Adrenal gland (tissue), 12 donors: ENCODE data around the gene HBZ. TPM values are rescaled to one million over a fixed set of nuclear protein-coding genes. Genes with fewer than 3 reads are reported as not detected.
"Not testable (repeated sequence)": the region's sequence is repeated elsewhere in the genome, so short reads cannot be mapped to it uniquely, and the experiment has no call there.

Experiments
- DNase-seq, 7 donors: peaks; one replicate each; pipeline ENCODE4 v3.0.0-alpha.2; 2019 to 2020
- H3K27ac ChIP-seq, 5 donors: fragments of 200-600 bp; sonication (generic) in 4 of 5; 1 replicate in 3 of 5; 2 replicates in 2 of 5; pipeline versions ENCODE4 v1.5.1 to v1.8.0; 2016 to 2020; ENCODE audit warnings: mild to moderate bottlenecking in 1 of 5
- H3K27me3 ChIP-seq: fragments of 200-600 bp; 2 replicates; pipeline ENCODE4 v1.8.0; 2021
- H3K36me3 ChIP-seq, 2 donors: fragments of 200-600 bp; replicated peaks in 1 of 2; 1 replicate in 1 of 2; 2 replicates in 1 of 2; pipeline versions ENCODE4 v1.5.1 to v1.8.0; 2018 to 2022
- H3K4me1 ChIP-seq, 2 donors: fragments of 200-600 bp; replicated peaks in 1 of 2; 1 replicate in 1 of 2; 2 replicates in 1 of 2; pipeline versions ENCODE4 v1.5.1 to v1.8.0; 2018 to 2021
- H3K4me3 ChIP-seq, 4 donors: fragments of 200-600 bp; sonication (generic) in 3 of 4; one replicate each; pipeline ENCODE4 v1.5.1; 2016 to 2018
- H3K9me3 ChIP-seq, 3 donors: fragments of 200-600 bp; sonication (generic) in 1 of 3; replicated peaks in 1 of 3; 1 replicate in 2 of 3; 2 replicates in 1 of 3; pipeline versions ENCODE4 v1.5.1 to v1.8.0; 2016 to 2021
- CTCF ChIP-seq, 6 experiments: fragments of 450-650 bp in 4 of 6; fragments of 200-600 bp in 2 of 6; sonication (generic) in 1 of 6; IDR thresholded peaks; 1 replicate in 5 of 6; 2 replicates in 1 of 6; pipeline versions ENCODE4 v1.5.1 to v1.8.0; 2016 to 2021; ENCODE audit warnings: antibody characterized with exemption in 6 of 6, mild to moderate bottlenecking in 2 of 6, moderate library complexity in 1 of 6
- POLR2A ChIP-seq, 2 donors: fragments of 450-650 bp; IDR thresholded peaks; one replicate each; pipeline ENCODE4 v1.6.1; 2017; ENCODE audit warnings: antibody characterized with exemption in 2 of 2, mild to moderate bottlenecking in 2 of 2, moderate library complexity in 1 of 2
- WGBS, 4 donors: extraction: QIAGEN DNeasy Blood & Tissue Kit in 2 of 4; methylation state at CpG; one replicate each; pipeline versions ENCODE4 v1.1.5 to v1.1.7; 2013 to 2017; 5-methylcytosine and 5-hydroxymethylcytosine counted together
- intact Hi-C, 2 donors: fragments of 100-400 bp; cut with DNase I; formaldehyde crosslinking; loops; one replicate each; pipeline versions ENCODE4 v1.14.1 to v1.15.0; 2022 to 2023
- polyA plus RNA-seq, 3 donors: library from polyadenylated mRNA; stranded (reverse); fragments of 200-250 nt in 2 of 3; fragments of 350-450 nt in 1 of 3; fragmentation: Illumina TruSeq in 1 of 3; extraction: RNeasy Lipid Tissue Mini Kit (QIAGEN cat#74804) in 1 of 3; gene quantifications; one replicate each; pipeline ENCODE4 v1.2.3, GENCODE V29; 2013 to 2014
- small RNA-seq, 2 donors: library from RNA; depleted of rRNA; stranded (forward); fragments of <200 nt; gene quantifications; one replicate each; pipeline ENCODE3, GENCODE V24; 2016
- total RNA-seq, 9 donors: library from RNA; depleted of rRNA in 4 of 9; stranded (reverse); fragments of >200 nt in 4 of 9; fragments of 120-200 nt in 1 of 9; fragmentation: NEBNext Ultra II Directional in 1 of 9; extraction: Animal tissue kit (Norgen Biotek cat#: 25700) in 1 of 9; gene quantifications; one replicate each; pipeline versions ENCODE4 v1.1.0 to v1.2.4, GENCODE V29; 2013 to 2023
- donor health status: healthy with polysubstance abuse.
- donor health status: Bipolar disorder and iron deficiency.
- donor health status: DM: yes; HTN: yes; CAD: no.
- donor health status: DM: no; HTN: no; CAD: no.
- donor health status: DM: no; HTN: no; CAD: no.
- donor health status: DM: yes; HTN: yes; CAD: no.

The HBZ gene
- total and polyA plus RNA-seq, 12 donors = 0.61 to 1.3 (median 1.3) TPM; not detected in 9

- Histone ChIP-seq H3K27ac (peak overlapping the region in 1 of 5 donors; percentile 43), H3K4me1 (no peaks in the 10 kb centered on the region), H3K4me3 (no peak overlapping the region), H3K9me3 (no peaks in the 10 kb centered on the region), H3K36me3 (peaks cover 0 to 81% of the 10 kb centered on the region in 2 donors), H3K27me3 (no peaks in the 10 kb centered on the region)
- intact Hi-C loops = no loop called here
- DNase-seq = peak in 1 of 7 donors; percentile 34
- no peak for TF ChIP-seq CTCF (IDR thresholded peaks at IDR 0.05)
- no peak for TF ChIP-seq POLR2A (IDR thresholded peaks at IDR 0.05)
- WGBS, 4 donors = 77 to 88% (median 82%) methylated on average over 5 of the region's 5 CpGs
These were observed 47.9 kb downstream of the HBZ start for GRCh38 chr16:200388-200787.

DNA sequence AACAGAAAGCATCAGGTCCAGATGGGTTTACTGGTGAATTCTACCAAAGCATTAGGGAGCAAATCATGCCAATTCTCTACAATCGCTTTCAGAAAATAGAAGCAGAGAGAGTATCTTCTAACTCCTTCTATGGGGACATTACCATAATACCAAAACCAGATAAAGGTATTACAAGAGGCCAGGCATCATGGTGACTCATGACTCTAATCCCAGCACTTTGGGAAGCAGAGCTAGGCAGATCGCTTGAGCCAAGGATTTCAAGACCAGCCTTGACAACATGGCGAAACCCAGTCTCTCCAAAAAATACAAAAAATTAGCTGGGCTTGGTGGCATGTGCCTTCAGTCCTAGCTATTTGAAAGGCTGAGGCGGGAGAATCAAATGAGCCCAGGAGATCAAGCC, 50.8 kb downstream of the HBZ start:
- DNase-seq = peak in 2 of 7 donors; percentile 32 to 44

DNA sequence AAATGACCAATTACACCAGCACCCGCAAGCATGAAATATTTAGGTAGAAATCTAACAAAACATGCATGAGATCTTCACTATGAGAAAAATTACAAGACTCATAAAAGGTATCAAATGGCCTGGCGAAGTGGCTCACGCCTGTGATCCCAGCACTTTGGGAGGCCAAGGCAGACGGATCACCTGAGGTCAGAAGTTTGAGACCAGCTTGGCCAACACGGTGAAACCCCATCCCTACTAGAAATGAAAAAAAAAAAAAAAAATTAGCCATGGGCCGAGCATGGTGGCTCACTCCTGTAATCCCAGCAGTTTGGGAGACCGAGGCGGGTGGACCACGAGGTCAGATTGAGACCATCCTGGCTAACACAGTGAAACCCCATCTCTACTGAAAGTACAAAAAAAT, 51.6 kb downstream of the HBZ start:
- H3K4me3 ChIP-seq, intact Hi-C loops, H3K27ac ChIP-seq, DNase-seq, H3K9me3 ChIP-seq, H3K27me3 ChIP-seq, H3K4me1 ChIP-seq: not testable (repeated sequence)
- H3K36me3 ChIP-seq = peaks cover 0 to 81% of the 10 kb centered on the region in 2 donors
- 94 to 97% (median 95%) methylated on average over 9 of the region's 9 CpGs for WGBS, 4 donors

More for the DNA sequence above, 50.8 kb downstream of the HBZ start:
- Histone ChIP-seq H3K36me3 (peaks cover 0 to 81% of the 10 kb centered on the region in 2 donors), H3K4me1 (no peaks in the 10 kb centered on the region), H3K9me3 (no peaks in the 10 kb centered on the region), H3K27ac (no peak overlapping the region), H3K27me3 (no peaks in the 10 kb centered on the region), H3K4me3 (no peak overlapping the region)
- WGBS, 4 donors = 77 to 89% (median 80%) methylated on average over 3 to 4 of the region's 4 CpGs
- TF ChIP-seq CTCF (IDR thresholded peaks at IDR 0.05) = no peak
- no peak for TF ChIP-seq POLR2A (IDR thresholded peaks at IDR 0.05)
- intact Hi-C loops = no loop called here

Small RNA genes lying within 50 kb of the gene (small RNA-seq; reads per million reads assigned to genes)
- gene RF00019 = 0 reads per million in 2 donors

Other genes starting within 250 kb of the HBZ start
- 10 to 100 TPM in 4 of 9 donors, 1 to 10 TPM in 5; 3.6 to 21.4 (median 8.9) TPM for gene POLR3K, start 99.0 kb upstream of the HBZ start, total RNA-seq
- gene POLR3K, start 99.0 kb upstream of the HBZ start, polyA plus RNA-seq = 10 to 100 TPM in 1 of 3 donors, 1 to 10 TPM in 2; 6.1 to 15.1 (median 8.4) TPM
- 10 to 100 TPM; 22.6 to 50.5 (median 29.6) TPM for gene SNRNP25, start 98.8 kb upstream of the HBZ start, total RNA-seq
- gene SNRNP25, start 98.8 kb upstream of the HBZ start, polyA plus RNA-seq = 10 to 100 TPM; 35.3 to 51.1 (median 40.2) TPM
- 10 to 100 TPM in 1 of 9 donors, 1 to 10 TPM in 8; 3.7 to 10.2 (median 6.9) TPM for gene RHBDF1, start 80.0 kb upstream of the HBZ start, total RNA-seq
- 10 to 100 TPM in 2 of 3 donors, 1 to 10 TPM in 1; 2.3 to 55.7 (median 47.1) TPM for gene RHBDF1, start 80.0 kb upstream of the HBZ start, polyA plus RNA-seq
- 100 to 1,000 TPM in 4 of 9 donors, 10 to 100 TPM in 5; 60.9 to 207 (median 80.2) TPM for gene MPG, start 74.4 kb upstream of the HBZ start, total RNA-seq
- gene MPG, start 74.4 kb upstream of the HBZ start, polyA plus RNA-seq = 100 to 1,000 TPM in 2 of 3 donors, 1 to 10 TPM in 1; 5.0 to 148 (median 129) TPM
- gene NPRL3, start 14.0 kb upstream of the HBZ start, total RNA-seq = 10 to 100 TPM in 8 of 9 donors, 1 to 10 TPM in 1; 4.6 to 46.2 (median 31.0) TPM
- gene NPRL3, start 14.0 kb upstream of the HBZ start, polyA plus RNA-seq = 10 to 100 TPM; 22.3 to 45.8 (median 29.1) TPM
- 10 to 100 TPM in 1 of 9 donors, under 1 TPM in 2, not detected in 6; 0.53 to 30.2 (median 0.61) TPM for gene HBM, start 13.3 kb downstream of the HBZ start, total RNA-seq
- gene HBM, start 13.3 kb downstream of the HBZ start, polyA plus RNA-seq = not detected
- 1,000 to 10,000 TPM in 1 of 9 donors, 100 to 1,000 TPM in 1, 10 to 100 TPM in 3, 1 to 10 TPM in 3, not detected in 1; 1.9 to 1,723 (median 23.6) TPM for gene HBA2, start 20.2 kb downstream of the HBZ start, total RNA-seq
- 100 to 1,000 TPM in 1 of 3 donors, 10 to 100 TPM in 1, not detected in 1; 51.7 to 113 TPM for gene HBA2, start 20.2 kb downstream of the HBZ start, polyA plus RNA-seq
- 100 to 1,000 TPM in 2 of 9 donors, 10 to 100 TPM in 4, not detected in 3; 12.7 to 742 (median 34.7) TPM for gene HBA1, start 24.0 kb downstream of the HBZ start, total RNA-seq
- gene HBA1, start 24.0 kb downstream of the HBZ start, polyA plus RNA-seq = 10 to 100 TPM in 2 of 3 donors, not detected in 1; 18.2 to 30.1 TPM
- gene HBQ1, start 27.8 kb downstream of the HBZ start, total RNA-seq = 1 to 10 TPM in 2 of 9 donors, not detected in 7; 1.9 to 6.0 TPM
- gene HBQ1, start 27.8 kb downstream of the HBZ start, polyA plus RNA-seq = under 1 TPM in 1 of 3 donors, not detected in 2; 0.44 TPM
- gene LUC7L, start 76.8 kb downstream of the HBZ start, total RNA-seq = 100 to 1,000 TPM in 2 of 9 donors, 10 to 100 TPM in 7; 19.7 to 128 (median 68.6) TPM
- 100 to 1,000 TPM in 2 of 3 donors, 10 to 100 TPM in 1; 29.0 to 700 (median 372) TPM for gene LUC7L, start 76.8 kb downstream of the HBZ start, polyA plus RNA-seq
- gene FAM234A, start 82.2 kb downstream of the HBZ start, total RNA-seq = 100 to 1,000 TPM in 4 of 9 donors, 10 to 100 TPM in 5; 67.5 to 207 (median 99.4) TPM
- gene FAM234A, start 82.2 kb downstream of the HBZ start, polyA plus RNA-seq = 10 to 100 TPM; 60.2 to 91.5 (median 68.2) TPM
- 10 to 100 TPM in 1 of 9 donors, 1 to 10 TPM in 7, under 1 TPM in 1; 0.83 to 51.1 (median 5.7) TPM for gene RGS11, start 123.3 kb downstream of the HBZ start, total RNA-seq
- 10 to 100 TPM in 2 of 3 donors, 1 to 10 TPM in 1; 1.4 to 98.6 (median 34.9) TPM for gene RGS11, start 123.3 kb downstream of the HBZ start, polyA plus RNA-seq
- 1 to 10 TPM in 2 of 9 donors, under 1 TPM in 4, not detected in 3; 0.23 to 2.1 (median 0.64) TPM for gene ARHGDIG, start 127.9 kb downstream of the HBZ start, total RNA-seq
- 1 to 10 TPM in 2 of 3 donors, under 1 TPM in 1; 0.40 to 3.5 (median 1.3) TPM for gene ARHGDIG, start 127.9 kb downstream of the HBZ start, polyA plus RNA-seq
- 1 to 10 TPM in 1 of 9 donors, under 1 TPM in 5, not detected in 3; 0.28 to 1.4 (median 0.58) TPM for gene PDIA2, start 130.5 kb downstream of the HBZ start, total RNA-seq
- gene PDIA2, start 130.5 kb downstream of the HBZ start, polyA plus RNA-seq = 1 to 10 TPM in 2 of 3 donors, not detected in 1; 2.6 to 9.7 TPM
- 10 to 100 TPM; 10.1 to 22.4 (median 19.7) TPM for gene AXIN1, start 200.1 kb downstream of the HBZ start, total RNA-seq
- gene AXIN1, start 200.1 kb downstream of the HBZ start, polyA plus RNA-seq = 10 to 100 TPM in 2 of 3 donors, 1 to 10 TPM in 1; 5.6 to 16.3 (median 13.8) TPM
- gene MRPL28, start 217.9 kb downstream of the HBZ start, total RNA-seq = 100 to 1,000 TPM in 3 of 9 donors, 10 to 100 TPM in 6; 65.2 to 132 (median 77.1) TPM
- gene MRPL28, start 217.9 kb downstream of the HBZ start, polyA plus RNA-seq = 100 to 1,000 TPM in 2 of 3 donors, 10 to 100 TPM in 1; 42.9 to 155 (median 123) TPM
- gene PGAP6, start 229.3 kb downstream of the HBZ start, total RNA-seq = 10 to 100 TPM; 31.7 to 66.7 (median 45.0) TPM
- gene PGAP6, start 229.3 kb downstream of the HBZ start, polyA plus RNA-seq = 10 to 100 TPM; 18.2 to 55.5 (median 39.0) TPM
- 100 to 1,000 TPM; 127 to 214 (median 166) TPM for gene NME4, start 244.6 kb downstream of the HBZ start, total RNA-seq
- 100 to 1,000 TPM in 2 of 3 donors, 10 to 100 TPM in 1; 67.8 to 492 (median 347) TPM for gene NME4, start 244.6 kb downstream of the HBZ start, polyA plus RNA-seq
- gene DECR2, start 249.2 kb downstream of the HBZ start, total RNA-seq = 10 to 100 TPM; 15.8 to 65.5 (median 36.1) TPM
- 100 to 1,000 TPM in 2 of 3 donors, 1 to 10 TPM in 1; 5.9 to 143 (median 105) TPM for gene DECR2, start 249.2 kb downstream of the HBZ start, polyA plus RNA-seq